ENCODE data around the gene TTC3. TPM values are rescaled to one million over a fixed set of nuclear protein-coding genes. Genes with fewer than 3 reads are reported as not detected.

TTC3 gene
- total RNA-seq, 3 donors from 2014 or later, result 67.2 to 126 (median 98.1) TPM

DNA sequence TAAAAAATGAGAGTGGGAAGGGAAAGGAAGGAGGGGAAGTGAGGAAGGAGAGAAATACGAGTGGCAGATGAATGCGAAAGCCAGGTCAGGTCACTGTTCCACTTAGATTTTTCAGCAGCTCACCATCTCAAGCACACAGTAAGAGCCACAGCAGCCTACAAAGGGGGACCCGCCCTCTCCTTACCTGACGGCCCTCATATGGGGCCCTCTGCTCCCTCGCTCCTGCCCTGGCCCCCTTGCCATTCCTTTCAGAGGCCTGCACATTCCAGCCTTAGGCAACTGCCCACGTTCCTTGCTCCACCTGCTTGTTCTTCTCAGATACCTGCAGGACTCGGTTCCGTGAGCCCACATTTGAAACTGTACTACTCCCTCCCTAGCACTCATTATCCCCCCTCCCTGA lies 172.1 kb downstream of the TTC3 start:
- ATAC-seq (no peak), DNase-seq (no peak)
- H3K4me3 ChIP-seq, result no peak overlapping the region
- intact Hi-C loops (cut with DNase I, micrococcal nuclease), result no loop called here
- no peaks in the 10 kb centered on the region for H3K4me1 ChIP-seq (ENCODE audit: low read depth)
- H3K36me3 ChIP-seq (ENCODE audit: low read depth), result no peaks in the 10 kb centered on the region
- no peaks in the 10 kb centered on the region for H3K9me3 ChIP-seq
- TF ChIP-seq, protein P1, sequence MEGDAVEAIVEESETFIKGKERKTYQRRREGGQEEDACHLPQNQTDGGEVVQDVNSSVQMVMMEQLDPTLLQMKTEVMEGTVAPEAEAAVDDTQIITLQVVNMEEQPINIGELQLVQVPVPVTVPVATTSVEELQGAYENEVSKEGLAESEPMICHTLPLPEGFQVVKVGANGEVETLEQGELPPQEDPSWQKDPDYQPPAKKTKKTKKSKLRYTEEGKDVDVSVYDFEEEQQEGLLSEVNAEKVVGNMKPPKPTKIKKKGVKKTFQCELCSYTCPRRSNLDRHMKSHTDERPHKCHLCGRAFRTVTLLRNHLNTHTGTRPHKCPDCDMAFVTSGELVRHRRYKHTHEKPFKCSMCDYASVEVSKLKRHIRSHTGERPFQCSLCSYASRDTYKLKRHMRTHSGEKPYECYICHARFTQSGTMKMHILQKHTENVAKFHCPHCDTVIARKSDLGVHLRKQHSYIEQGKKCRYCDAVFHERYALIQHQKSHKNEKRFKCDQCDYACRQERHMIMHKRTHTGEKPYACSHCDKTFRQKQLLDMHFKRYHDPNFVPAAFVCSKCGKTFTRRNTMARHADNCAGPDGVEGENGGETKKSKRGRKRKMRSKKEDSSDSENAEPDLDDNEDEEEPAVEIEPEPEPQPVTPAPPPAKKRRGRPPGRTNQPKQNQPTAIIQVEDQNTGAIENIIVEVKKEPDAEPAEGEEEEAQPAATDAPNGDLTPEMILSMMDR (IDR thresholded peaks at IDR 0.05), result no peak

DNA sequence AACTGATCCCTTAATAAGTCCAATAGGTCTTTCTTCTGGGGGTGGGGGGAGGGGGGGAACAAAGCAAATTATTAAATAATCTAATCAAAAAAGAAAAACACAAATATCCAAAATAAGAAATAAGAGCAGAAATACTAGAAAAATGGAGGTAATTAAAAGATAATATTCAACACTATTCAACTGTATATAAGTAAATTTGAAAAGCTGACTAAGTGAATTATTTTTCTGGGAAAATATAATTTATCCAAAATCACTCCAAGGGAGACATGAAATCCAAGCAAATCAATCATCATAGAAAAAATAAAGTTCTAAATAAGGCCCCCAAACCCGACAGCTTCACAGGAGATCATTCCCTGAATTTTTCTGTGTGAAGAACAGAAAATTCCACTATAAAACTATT lies 175.2 kb downstream of the TTC3 start:
- no peaks in the 10 kb centered on the region for H3K9me3 ChIP-seq
- no peak for ATAC-seq
- no peaks in the 10 kb centered on the region for H3K36me3 ChIP-seq (ENCODE audit: low read depth)
- intact Hi-C loops (cut with DNase I, micrococcal nuclease), result no loop called here
- no peak overlapping the region for H3K4me3 ChIP-seq
- no peaks in the 10 kb centered on the region for H3K4me1 ChIP-seq (ENCODE audit: low read depth)
- no peak for DNase-seq
- TF ChIP-seq, protein P1 (IDR thresholded peaks at IDR 0.05), result no peak

DNA sequence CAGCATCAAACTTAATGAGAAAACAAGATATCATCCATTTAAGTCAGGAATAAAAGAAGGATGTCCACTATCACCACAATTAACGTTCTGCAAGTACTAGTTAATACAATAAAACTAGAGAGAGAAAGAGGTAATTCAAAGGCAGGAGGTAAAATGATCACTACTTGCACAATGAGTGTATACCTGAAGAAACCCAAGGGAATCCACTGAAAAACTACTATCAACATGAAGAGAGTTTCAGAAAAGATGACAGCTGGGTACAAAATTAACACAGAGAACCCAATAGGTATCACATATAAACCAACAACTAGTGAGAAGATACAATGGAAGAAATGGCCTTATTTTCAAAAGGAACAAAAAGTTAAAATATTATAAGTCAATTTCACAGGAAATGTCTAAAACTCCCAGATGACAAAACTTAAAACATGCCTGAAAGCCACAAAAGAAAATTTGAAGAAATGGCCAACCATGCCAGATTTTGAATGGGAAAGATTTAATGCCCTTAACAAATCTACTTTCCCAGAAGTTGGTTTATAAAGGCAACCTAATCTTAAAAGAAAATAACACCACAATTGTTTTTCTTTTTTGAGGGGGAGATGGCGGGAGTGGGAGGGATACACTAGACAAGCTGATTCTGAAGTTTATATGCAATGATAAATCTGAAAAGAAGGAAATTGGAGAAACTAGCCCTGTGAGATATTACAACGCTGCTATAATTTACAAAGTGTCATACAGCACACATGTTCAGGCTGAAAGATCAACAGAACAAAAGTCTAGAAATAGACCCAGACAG lies 176.3 kb downstream of the TTC3 start:
- no peak for DNase-seq
- intact Hi-C loops (cut with DNase I, micrococcal nuclease), result no loop called here
- no peak for ATAC-seq
- H3K9me3 ChIP-seq, result no peaks in the 10 kb centered on the region
- no peak overlapping the region for H3K4me3 ChIP-seq
- no peaks in the 10 kb centered on the region for H3K4me1 ChIP-seq (ENCODE audit: low read depth)
- TF ChIP-seq, protein P1 (IDR thresholded peaks at IDR 0.05), result no peak
- H3K36me3 ChIP-seq (ENCODE audit: low read depth), result no peaks in the 10 kb centered on the region

DNA sequence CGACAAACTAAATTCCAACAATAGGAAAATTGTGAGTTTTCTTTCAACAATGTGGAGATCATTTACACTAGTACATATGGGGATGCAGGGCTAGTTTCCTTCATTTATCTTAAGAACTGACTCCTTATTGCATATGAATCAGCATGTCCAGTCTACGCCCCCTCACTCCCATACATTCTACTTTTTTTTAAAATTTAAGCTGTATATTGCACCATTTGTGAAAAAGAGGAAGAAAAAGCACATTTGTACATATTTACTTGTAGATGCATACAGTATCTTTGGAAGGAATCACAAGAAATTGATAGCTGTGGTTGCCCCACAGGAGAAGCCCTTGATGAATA lies 178.2 kb downstream of the TTC3 start:
- ATAC-seq (no peak), DNase-seq (no peak)
- TF ChIP-seq, protein P1 (IDR thresholded peaks at IDR 0.05), result no peak
- no peak overlapping the region for H3K4me3 ChIP-seq
- no peaks in the 10 kb centered on the region for H3K9me3 ChIP-seq
- H3K36me3 ChIP-seq (ENCODE audit: low read depth), result no peaks in the 10 kb centered on the region
- no peaks in the 10 kb centered on the region for H3K4me1 ChIP-seq (ENCODE audit: low read depth)
- intact Hi-C loops (cut with DNase I, micrococcal nuclease), result no loop called here

Other genes with a start within 250 kb of the TTC3 start
- gene HLCS, start 106.6 kb upstream of the TTC3 start, total RNA-seq, result 10 to 100 TPM; 13.3 to 16.7 (median 14.9) TPM
- not detected for gene RIPPLY3, start 66.6 kb upstream of the TTC3 start, total RNA-seq
- gene PIGP, start 183 bp upstream of the TTC3 start, total RNA-seq, result 10 to 100 TPM; 15.2 to 20.2 (median 19.7) TPM
- 10 to 100 TPM; 62.7 to 72.4 (median 71.8) TPM for gene VPS26C, start 194.1 kb downstream of the TTC3 start, total RNA-seq

Measured in mucosa of descending colon (tissue), 3 donors.